RWPE1 (cell line): Measurements from ENCODE around the gene UTF1.

Source experiments
- CTCF ChIA-PET: fragments of 350-600 bp; sonication (Branson Sonifier 250); formaldehyde crosslinking; extraction: SDS; loops from one replicate; lab custom pipeline; 2021; lab: Yijun Ruan, JAX
- POLR2A ChIA-PET: fragments of 400-600 bp; formaldehyde crosslinking; extraction: SDS; loops from one replicate; lab custom pipeline; 2020; ENCODE audit warnings: antibody characterized with exemption; ENCODE audit not compliant: low non-redundant PET; lab: Yijun Ruan, JAX
- DNase-seq: peaks from one replicate; pipeline ENCODE4 v3.0.0; 2012; ENCODE audit warnings: low spot score
- H3K27ac ChIP-seq: fragments of 450-650 bp; 2 replicates; pipeline ENCODE4 v1.5.1; 2017
- CTCF ChIP-seq: fragments of 450-650 bp; conservative IDR thresholded peaks from 2 replicates; pipeline ENCODE4 v1.5.1; 2017; ENCODE audit warnings: low read depth, mild to moderate bottlenecking

Gene UTF1

GRCh38 chr10:133187906-133188681 lies 41.9 kb upstream of the UTF1 start:
- ChIA-PET CTCF (no interaction called here), POLR2A (no interaction called here)
- H3K27ac ChIP-seq = no peak overlapping the region

GRCh38 chr10:133189256-133189655 lies 40.8 kb upstream of the UTF1 start:
- DNase-seq = no peak
- no peak for TF ChIP-seq CTCF
- H3K27ac ChIP-seq = no peak overlapping the region
- POLR2A ChIA-PET = no interaction called here
- CTCF ChIA-PET = no interaction called here

More at GRCh38 chr10:133187906-133188681, 41.9 kb upstream of the UTF1 start:
- no peak for DNase-seq
- TF ChIP-seq CTCF = no peak

GRCh38 chr10:133189726-133190125 lies 40.3 kb upstream of the UTF1 start:
- no peak overlapping the region for H3K27ac ChIP-seq
- DNase-seq = no peak
- ChIA-PET POLR2A (no interaction called here), CTCF (no interaction called here)
- no peak for TF ChIP-seq CTCF

- no peak for TF ChIP-seq CTCF
- CTCF ChIA-PET = no interaction called here
- no peak overlapping the region for H3K27ac ChIP-seq
- no peak for DNase-seq
- POLR2A ChIA-PET = no interaction called here
Observed at GRCh38 chr10:133190225-133190624, 39.8 kb upstream of the UTF1 start.

- no peak for TF ChIP-seq CTCF
- CTCF ChIA-PET = no interaction called here
- no peak for DNase-seq
- H3K27ac ChIP-seq = no peak overlapping the region
- POLR2A ChIA-PET = no interaction called here
Observed at GRCh38 chr10:133191651-133192050, 38.4 kb upstream of the UTF1 start.

- ChIA-PET CTCF (no interaction called here), POLR2A (no interaction called here)
- no peak for TF ChIP-seq CTCF
- no peak overlapping the region for H3K27ac ChIP-seq
- DNase-seq = no peak
Observed at GRCh38 chr10:133194151-133194550, 35.9 kb upstream of the UTF1 start.
